GM18498 (cell line): ENCODE measurements around the gene PATE4.

Experiments
- ATAC-seq: cut with Tn5 transposase; IDR thresholded peaks from one replicate; pipeline ENCODE4 v1.9.1; 2021; ENCODE audit warnings: mild to moderate bottlenecking, moderate library complexity; ENCODE audit not compliant: unreplicated experiment

PATE4 gene

DNA sequence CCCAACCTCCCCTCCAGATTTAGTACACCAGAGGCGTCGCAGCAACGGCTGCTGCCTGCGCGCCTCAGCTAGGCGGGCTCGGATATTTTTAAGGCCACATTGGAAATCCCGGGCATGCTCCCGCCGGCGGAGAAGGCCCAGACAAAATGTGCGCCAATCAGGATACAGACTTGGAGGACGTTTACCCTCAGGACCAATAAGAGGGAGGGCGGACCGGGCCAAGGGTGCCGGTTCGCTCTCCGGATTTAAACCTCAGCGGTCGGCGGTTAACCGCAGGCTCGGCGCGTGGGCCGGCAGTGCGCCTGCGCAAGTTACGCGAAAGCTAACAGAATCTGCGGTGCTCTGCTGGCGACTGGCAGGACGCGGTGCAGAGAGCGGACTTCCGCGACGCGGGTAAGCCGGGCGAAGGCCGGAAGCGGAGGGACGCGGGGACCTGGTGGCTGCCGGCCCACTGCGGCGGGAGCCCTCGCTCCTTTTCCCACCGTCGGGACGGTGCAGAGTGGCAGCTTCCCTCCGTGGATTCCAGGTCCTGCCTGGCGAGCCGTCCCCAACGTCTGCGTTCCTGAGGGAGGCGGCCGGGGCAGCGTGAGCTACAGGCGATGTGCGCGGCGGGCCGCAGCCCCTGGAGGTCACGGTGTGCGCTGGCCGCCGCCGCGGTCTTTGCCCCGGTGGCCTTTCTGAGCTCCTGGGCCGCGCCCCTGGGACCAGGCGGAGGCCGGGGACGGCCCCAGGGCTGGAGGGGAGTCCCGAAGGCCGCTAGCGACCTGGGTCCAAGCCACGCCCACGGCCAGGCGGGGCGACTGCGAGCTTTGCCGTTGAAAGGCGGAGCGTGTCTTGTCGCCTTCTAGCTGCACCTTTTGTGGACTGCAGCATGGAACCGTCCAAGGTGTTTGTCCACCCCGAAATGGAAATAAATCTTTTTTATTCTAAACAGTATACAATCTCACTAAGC lies 54.5 kb downstream of the PATE4 start, which contains the start of gene HYLS1:
Gene HYLS1 (plus strand): TSS at position 296 of the 952 bp plus-strand sequence. CDS start 11,701 bp downstream, outside the sequence.
- ATAC-seq, result peak; percentile 85
